PFSK-1 (cell line): Measurements from ENCODE around the gene WASL.

Source experiments
- POLR2AphosphoS5 ChIP-seq: IDR thresholded peaks from 2 replicates; pipeline ENCODE4 v1.6.1; 2012; ENCODE audit warnings: low read depth, mild to moderate bottlenecking, control low read depth, low read length, moderate library complexity
- SIN3A ChIP-seq: IDR thresholded peaks from 2 replicates; pipeline ENCODE4 v1.6.1; 2012; ENCODE audit warnings: mild to moderate bottlenecking, low read length, moderate library complexity, borderline replicate concordance; ENCODE audit not compliant: insufficient read depth
- TAF1 ChIP-seq: IDR thresholded peaks from 2 replicates; pipeline ENCODE4 v1.6.1; 2012; ENCODE audit warnings: low read length, control low read depth, borderline replicate concordance; ENCODE audit not compliant: insufficient read depth
- TF ChIP-seq, protein P1 (sequence below), 2 experiments: IDR thresholded peaks; 2 replicates each; pipeline versions ENCODE4 v1.6.1 to v1.8.0; 2011 to 2012; ENCODE audit warnings: low read depth in 2 of 2, low read length in 2 of 2, control low read depth in 1 of 2, inconsistent platforms in 1 of 2, mild to moderate bottlenecking in 1 of 2, moderate library complexity in 1 of 2; ENCODE audit not compliant: insufficient read depth in 1 of 2

DNA sequence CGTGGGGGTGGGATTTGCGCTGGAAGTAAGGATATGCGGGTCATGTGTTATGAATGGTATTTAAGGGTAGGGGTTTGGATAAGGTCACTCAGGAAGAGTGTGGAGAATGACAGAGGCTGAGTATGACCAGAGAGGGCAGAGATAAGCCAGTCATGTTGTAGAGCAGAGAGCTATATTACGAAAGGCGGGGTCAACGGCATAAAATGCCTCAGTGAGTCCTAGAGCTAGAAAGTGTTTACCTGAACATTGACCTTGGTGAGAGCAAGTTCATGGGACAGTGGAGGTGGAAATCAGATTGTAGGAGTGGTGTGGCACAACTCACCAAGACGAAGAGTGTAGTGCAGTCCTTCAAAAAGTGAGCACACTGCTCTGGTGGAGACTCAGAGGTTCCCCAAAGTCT is 79.3 kb downstream of the WASL start:
- TF ChIP-seq SIN3A (no peak), POLR2AphosphoS5 (no peak), TAF1 (no peak)
- TF ChIP-seq, protein P1, sequence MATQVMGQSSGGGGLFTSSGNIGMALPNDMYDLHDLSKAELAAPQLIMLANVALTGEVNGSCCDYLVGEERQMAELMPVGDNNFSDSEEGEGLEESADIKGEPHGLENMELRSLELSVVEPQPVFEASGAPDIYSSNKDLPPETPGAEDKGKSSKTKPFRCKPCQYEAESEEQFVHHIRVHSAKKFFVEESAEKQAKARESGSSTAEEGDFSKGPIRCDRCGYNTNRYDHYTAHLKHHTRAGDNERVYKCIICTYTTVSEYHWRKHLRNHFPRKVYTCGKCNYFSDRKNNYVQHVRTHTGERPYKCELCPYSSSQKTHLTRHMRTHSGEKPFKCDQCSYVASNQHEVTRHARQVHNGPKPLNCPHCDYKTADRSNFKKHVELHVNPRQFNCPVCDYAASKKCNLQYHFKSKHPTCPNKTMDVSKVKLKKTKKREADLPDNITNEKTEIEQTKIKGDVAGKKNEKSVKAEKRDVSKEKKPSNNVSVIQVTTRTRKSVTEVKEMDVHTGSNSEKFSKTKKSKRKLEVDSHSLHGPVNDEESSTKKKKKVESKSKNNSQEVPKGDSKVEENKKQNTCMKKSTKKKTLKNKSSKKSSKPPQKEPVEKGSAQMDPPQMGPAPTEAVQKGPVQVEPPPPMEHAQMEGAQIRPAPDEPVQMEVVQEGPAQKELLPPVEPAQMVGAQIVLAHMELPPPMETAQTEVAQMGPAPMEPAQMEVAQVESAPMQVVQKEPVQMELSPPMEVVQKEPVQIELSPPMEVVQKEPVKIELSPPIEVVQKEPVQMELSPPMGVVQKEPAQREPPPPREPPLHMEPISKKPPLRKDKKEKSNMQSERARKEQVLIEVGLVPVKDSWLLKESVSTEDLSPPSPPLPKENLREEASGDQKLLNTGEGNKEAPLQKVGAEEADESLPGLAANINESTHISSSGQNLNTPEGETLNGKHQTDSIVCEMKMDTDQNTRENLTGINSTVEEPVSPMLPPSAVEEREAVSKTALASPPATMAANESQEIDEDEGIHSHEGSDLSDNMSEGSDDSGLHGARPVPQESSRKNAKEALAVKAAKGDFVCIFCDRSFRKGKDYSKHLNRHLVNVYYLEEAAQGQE (IDR thresholded peaks at IDR 0.05; ENCODE audit: insufficient read depth in 1 of 2, low read depth in 2 of 2, low read length in 2 of 2) = no peak
